Endothelial cell of umbilical vein (primary cell): ENCODE measurements around the gene RARRES1. TPM values are rescaled to one million over a fixed set of nuclear protein-coding genes. Genes with fewer than 3 reads are reported as not detected.

Experiments
- BruUV-seq: library from RNA; stranded (reverse); fragments of 400-500 nt; replicated peaks from 2 replicates; lab custom pipeline; 2021; lab: Mats Ljungman, UMichigan
- CTCF ChIA-PET: fragments of 300-600, 350-600 bp; sonication (Branson Sonifier 250); formaldehyde crosslinking; loops from one replicate; lab custom pipeline; 2021; ENCODE audit warnings: antibody characterized with exemption, inconsistent platforms; lab: Charles Lee
- POLR2A ChIA-PET: fragments of 300-600, 350-600 bp; sonication (Branson Sonifier 250); formaldehyde crosslinking; loops from one replicate; lab custom pipeline; 2021; ENCODE audit warnings: antibody characterized with exemption, inconsistent platforms; lab: Charles Lee
- DNase-seq: peaks from one replicate; pipeline ENCODE4 v3.0.0-alpha.2; 2011; ENCODE audit warnings: low read depth, low spot score
- FAIRE-seq: peaks from 2 replicates; lab custom pipeline; 2011; peaks lifted over from hg19 to GRCh38; lab: Jason Lieb, UNC
- H2AFZ ChIP-seq: 2 replicates; pipeline ENCODE4 v1.6.0; 2012; ENCODE audit warnings: low read depth, low read length, control low read depth, inconsistent platforms
- H3K27ac ChIP-seq: 2 replicates; pipeline ENCODE4 v1.5.1; 2011; ENCODE audit warnings: low read depth, mild to moderate bottlenecking, control low read depth, low read length, moderate library complexity; ENCODE audit not compliant: insufficient read depth
- H3K27me3 ChIP-seq, 2 experiments: 2 replicates each; pipeline versions ENCODE4 v1.6.0 to v1.6.1; 2011; ENCODE audit warnings: low read length in 2 of 2, mixed read lengths in 1 of 2; ENCODE audit not compliant: control insufficient read depth in 2 of 2, insufficient read depth in 2 of 2
- H3K36me3 ChIP-seq, 2 experiments: 2 replicates in 1 of 2; 3 replicates in 1 of 2; pipeline ENCODE4 v1.5.1; 2011; ENCODE audit warnings: low read length in 2 of 2, mild to moderate bottlenecking in 1 of 2, moderate library complexity in 1 of 2; ENCODE audit not compliant: control insufficient read depth in 2 of 2, insufficient read depth in 2 of 2; ENCODE audit errors: extremely low read depth in 1 of 2
- H3K4me1 ChIP-seq: 3 replicates; pipeline ENCODE4 v1.5.1; 2011; ENCODE audit warnings: mild to moderate bottlenecking, low read length; ENCODE audit not compliant: control insufficient read depth, insufficient read depth; ENCODE audit errors: extremely low read depth
- H3K4me2 ChIP-seq: 2 replicates; pipeline ENCODE4 v1.6.1; 2011; ENCODE audit warnings: low read length, control low read depth, mixed read lengths; ENCODE audit not compliant: insufficient read depth
- H3K4me3 ChIP-seq, 3 experiments: fragments of 200-600 bp in 1 of 3; sonication (generic), shearing (Covaris generic) in 1 of 3; replicated peaks in 1 of 3; 2 replicates each; pipeline ENCODE4 v1.5.1; 2011 to 2016; ENCODE audit warnings: control low read depth in 3 of 3, low read length in 3 of 3, mild to moderate bottlenecking in 2 of 3, inconsistent platforms in 1 of 3, low read depth in 1 of 3, moderate library complexity in 1 of 3; ENCODE audit not compliant: insufficient read depth in 1 of 3
- H3K79me2 ChIP-seq: 2 replicates; pipeline ENCODE4 v1.6.0; 2012; ENCODE audit warnings: low read length, inconsistent platforms; ENCODE audit not compliant: control insufficient read depth, insufficient read depth
- H3K9ac ChIP-seq: replicated peaks from 2 replicates; pipeline ENCODE3; 2011; ENCODE audit warnings: low read length, control low read depth; ENCODE audit not compliant: insufficient read depth; ENCODE audit errors: extremely low read depth
- H3K9me1 ChIP-seq: replicated peaks from 3 replicates; pipeline ENCODE4 v1.6.0; 2011; ENCODE audit warnings: mild to moderate bottlenecking, low read length; ENCODE audit not compliant: control insufficient read depth, insufficient read depth; ENCODE audit errors: extremely low read depth
- H3K9me3 ChIP-seq: replicated peaks from 2 replicates; pipeline ENCODE4 v1.5.1; 2012; ENCODE audit warnings: low read length, inconsistent platforms; ENCODE audit not compliant: control insufficient read depth, insufficient read depth
- H4K20me1 ChIP-seq: replicated peaks from 2 replicates; pipeline ENCODE3; 2011; ENCODE audit warnings: mild to moderate bottlenecking, low read length; ENCODE audit not compliant: control insufficient read depth, insufficient read depth; ENCODE audit errors: extremely low read depth
- CTCF ChIP-seq, 2 donors: IDR thresholded peaks; 1 replicate in 1 of 2; 2 replicates in 1 of 2; pipeline ENCODE4 v1.5.1; 2011; ENCODE audit warnings: low read length in 2 of 2, mild to moderate bottlenecking in 2 of 2, moderate library complexity in 2 of 2, control low read depth in 1 of 2, inconsistent platforms in 1 of 2, low read depth in 1 of 2; ENCODE audit not compliant: insufficient read depth in 1 of 2; ENCODE audit errors: extremely low read depth in 1 of 2
- EZH2 ChIP-seq: IDR thresholded peaks from 2 replicates; pipeline ENCODE4 v1.6.1; 2012; ENCODE audit warnings: borderline replicate concordance, low read depth, mild to moderate bottlenecking, moderate library complexity, low read length, inconsistent platforms; ENCODE audit not compliant: severe bottlenecking
- FOS ChIP-seq: IDR thresholded peaks from 2 replicates; pipeline ENCODE4 v1.6.1; 2011; ENCODE audit warnings: mild to moderate bottlenecking, low read length, moderate library complexity, borderline replicate concordance; ENCODE audit not compliant: insufficient read depth
- GATA2 ChIP-seq: IDR thresholded peaks from 2 replicates; pipeline ENCODE4 v1.7.0; 2011; ENCODE audit warnings: low read depth, mild to moderate bottlenecking, moderate library complexity, mixed read lengths, low read length; ENCODE audit not compliant: insufficient read length, insufficient read depth
- JUN ChIP-seq: IDR thresholded peaks from 2 replicates; pipeline ENCODE4 v1.6.1; 2011; ENCODE audit warnings: borderline replicate concordance, low read depth; ENCODE audit not compliant: insufficient read length, insufficient read depth
- MAX ChIP-seq: IDR thresholded peaks from 2 replicates; pipeline ENCODE4 v1.6.1; 2011; ENCODE audit not compliant: insufficient read depth, insufficient read length
- MYC ChIP-seq: IDR thresholded peaks from one replicate; pipeline ENCODE4 v1.6.1; 2011; ENCODE audit warnings: mild to moderate bottlenecking, low read depth, low read length
- POLR2A ChIP-seq: IDR thresholded peaks from 2 replicates; pipeline ENCODE4 v1.6.1; 2012; ENCODE audit warnings: low read depth, mild to moderate bottlenecking, control low read depth, low read length
- POLR2AphosphoS5 ChIP-seq: IDR thresholded peaks from 2 replicates; pipeline ENCODE4 v1.6.1; 2012; ENCODE audit warnings: low read depth, mild to moderate bottlenecking, control low read depth, low read length, moderate library complexity; ENCODE audit not compliant: insufficient read depth
- dilution Hi-C: fragments of 300-500 bp; cut with MboI; formaldehyde crosslinking; loops from one replicate; pipeline ENCODE4 v1.15.0; 2019; ENCODE audit warnings: low sequenced_read_pairs; ENCODE audit not compliant: extremely low pct_ligation_motif_present
- intact Hi-C: fragments of 100-400 bp; cut with micrococcal nuclease; formaldehyde crosslinking; loops from one replicate; pipeline ENCODE4 v1.10.0; 2022
- polyA plus RNA-seq, 4 experiments: library from polyadenylated mRNA; depleted of rRNA in 3 of 4; stranded (reverse) in 3 of 4; unstranded in 1 of 4; fragments of >200 nt; gene quantifications; 2 replicates each; pipeline versions ENCODE4 v1.2.1 to v1.2.3, GENCODE V29; 2011 to 2012; ENCODE audit warnings: missing spikeins in 1 of 4
- total RNA-seq: library from RNA; stranded (reverse); gene quantifications from 2 replicates; pipeline ENCODE4 v1.2.3, GENCODE V29; 2021

The RARRES1 gene
- total and polyA plus RNA-seq, 2 donors (not counting 3 experiments of a cell fraction or from before 2014, with no cell fraction given), result 0.98 to 1.5 TPM

DNA sequence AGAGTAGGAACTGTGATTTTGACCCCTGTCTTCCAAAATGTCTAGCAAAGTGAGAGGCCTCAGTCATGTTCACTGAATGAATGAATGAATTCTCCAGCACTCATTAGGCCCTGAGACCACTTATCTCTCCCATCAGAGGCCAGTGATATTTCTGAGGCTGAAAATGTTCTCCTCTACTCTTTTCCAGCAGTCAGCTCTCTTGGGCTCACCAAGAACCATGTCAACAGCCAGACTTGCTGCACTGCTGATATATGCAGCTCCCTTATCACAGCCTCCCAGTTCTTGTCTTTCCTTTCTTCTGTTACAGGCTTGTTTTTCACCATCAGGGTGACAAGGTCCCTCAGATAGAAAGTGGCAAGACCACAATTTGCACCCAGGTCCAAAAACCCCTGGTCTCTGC, 40.9 kb upstream of the RARRES1 start:
- intact Hi-C loops, result no loop called here
- BruUV-seq, result no TSS peak
- H3K4me3 ChIP-seq, result no peak overlapping the region
- no peaks in the 10 kb centered on the region for H4K20me1 ChIP-seq
- H3K4me1 ChIP-seq, result peaks cover 17% of the 10 kb centered on the region
- H3K4me2 ChIP-seq, result no peak overlapping the region
- no peak for FAIRE-seq
- H3K27me3 ChIP-seq, result no peaks in the 10 kb centered on the region
- no peak for DNase-seq
- no peaks in the 10 kb centered on the region for H3K36me3 ChIP-seq
- H3K79me2 ChIP-seq, result no peaks in the 10 kb centered on the region
- POLR2A ChIA-PET, result no interaction called here
- CTCF ChIA-PET, result interaction anchor here (0.9 to 1.8 kb wide), 4 partner anchors 13 to 113 kb away, joined by 3 to 5 read pairs (median 3); no protein-coding TSS in a partner anchor
- H3K9me1 ChIP-seq, result no peaks in the 10 kb centered on the region
- TF ChIP-seq POLR2AphosphoS5 (no peak), MAX (no peak), GATA2 (no peak)
- no peaks in the 10 kb centered on the region for H3K9me3 ChIP-seq
- no peak overlapping the region for H3K27ac ChIP-seq
- dilution Hi-C loops, result no loop called here
- H3K9ac ChIP-seq, result no peak overlapping the region
- H2AFZ ChIP-seq, result no peak overlapping the region

- dilution Hi-C loops (no loop called here), intact Hi-C loops (no loop called here)
- Histone ChIP-seq H3K9me1 (no peaks in the 10 kb centered on the region), H3K9me3 (no peaks in the 10 kb centered on the region), H3K27me3 (no peaks in the 10 kb centered on the region), H3K4me3 (no peak overlapping the region), H3K4me2 (no peak overlapping the region), H3K36me3 (no peaks in the 10 kb centered on the region), H3K9ac (no peak overlapping the region), H3K4me1 (peaks cover 21% of the 10 kb centered on the region), H3K27ac (no peak overlapping the region), H3K79me2 (no peaks in the 10 kb centered on the region), H4K20me1 (no peaks in the 10 kb centered on the region), H2AFZ (no peak overlapping the region)
- DNase-seq, result no peak
- BruUV-seq, result no TSS peak
- ChIA-PET CTCF (interaction anchor here (0.7 to 1.8 kb wide), 2 partner anchors 12 to 44 kb away, joined by 4 to 5 read pairs; no protein-coding TSS in a partner anchor), POLR2A (no interaction called here)
- TF ChIP-seq JUN, result no peak
- no peak for TF ChIP-seq EZH2
- no peak for TF ChIP-seq FOS
- no peak for TF ChIP-seq MAX
- TF ChIP-seq POLR2A, result no peak
- TF ChIP-seq GATA2, result no peak
- no peak for TF ChIP-seq POLR2AphosphoS5
- no peak for TF ChIP-seq CTCF (IDR thresholded peaks at IDR 0.05; ENCODE audit: extremely low read depth in 1 of 2, insufficient read depth in 1 of 2, low read depth in 1 of 2, low read length in 2 of 2)
- no peak for TF ChIP-seq MYC
- no peak for FAIRE-seq
Measured at GRCh38 chr3:158771982-158772381, 39.7 kb upstream of the RARRES1 start.
